HepG2 (cell line): ENCODE results near the gene ZNF503. TPM values are rescaled to one million over a fixed set of nuclear protein-coding genes. Genes with fewer than 3 reads are reported as not detected.

Experiments used
- AGO1 ChIP-seq: fragments of 200-400 bp; formaldehyde crosslinking; IDR thresholded peaks from 2 replicates; pipeline ENCODE4 v1.6.1; 2017; ENCODE audit warnings: mild to moderate bottlenecking, low read depth, low read length, moderate library complexity; ENCODE audit not compliant: poor library complexity, severe bottlenecking
- ARID2 ChIP-seq: sonication (generic); formaldehyde crosslinking; IDR thresholded peaks from 2 replicates; pipeline ENCODE4 v1.8.1; 2022; ENCODE audit warnings: mild to moderate bottlenecking, missing genetic modification reagents, borderline replicate concordance
- ATF7 ChIP-seq, 2 experiments: fragments of 450-650 bp in 1 of 2; sonication (generic) in 1 of 2; formaldehyde crosslinking in 1 of 2; IDR thresholded peaks; 2 replicates each; pipeline versions ENCODE4 v1.4.0 to v1.6.1; 2016 to 2020; ENCODE audit warnings: antibody characterized with exemption in 1 of 2, mild to moderate bottlenecking in 1 of 2, missing genetic modification reagents in 1 of 2
- CENPT ChIP-seq: sonication (generic); formaldehyde crosslinking; IDR thresholded peaks from 2 replicates; pipeline ENCODE4 v1.8.0; 2022; ENCODE audit warnings: low read depth, mild to moderate bottlenecking, moderate library complexity, missing genetic modification reagents
- CENPX ChIP-seq: sonication (generic); formaldehyde crosslinking; IDR thresholded peaks from 2 replicates; pipeline ENCODE4 v1.9.0; 2021; ENCODE audit warnings: mild to moderate bottlenecking, missing genetic modification reagents, moderate library complexity
- CHCHD3 ChIP-seq: sonication (generic); formaldehyde crosslinking; IDR thresholded peaks from 2 replicates; pipeline ENCODE4 v1.8.0; 2022; ENCODE audit warnings: mild to moderate bottlenecking, missing genetic modification reagents, moderate library complexity
- CREB1 ChIP-seq, 2 experiments: fragments of 450-650 bp in 1 of 2; IDR thresholded peaks; 2 replicates each; pipeline ENCODE4 v1.6.1; 2016 to 2017; ENCODE audit warnings: control low read depth in 1 of 2, mild to moderate bottlenecking in 1 of 2, missing compliant biosample characterization in 1 of 2, missing genetic modification characterization in 1 of 2
- DRAP1 ChIP-seq: IDR thresholded peaks from 2 replicates; pipeline ENCODE4 v1.6.1; 2016; ENCODE audit warnings: missing genetic modification reagents, missing compliant biosample characterization
- HNF4A ChIP-seq: sonication (generic); formaldehyde crosslinking; IDR thresholded peaks from 2 replicates; pipeline ENCODE4 v1.4.0; 2020; ENCODE audit warnings: missing genetic modification reagents
- IRX3 ChIP-seq: sonication (generic); formaldehyde crosslinking; IDR thresholded peaks from 2 replicates; pipeline ENCODE4 v1.8.1; 2023; ENCODE audit warnings: mild to moderate bottlenecking, low read depth, missing genetic modification reagents, borderline replicate concordance
- KLF6 ChIP-seq: IDR thresholded peaks from 2 replicates; pipeline ENCODE4 v1.8.0; 2016; ENCODE audit warnings: missing biosample characterization, missing genetic modification reagents
- PLRG1 ChIP-seq: fragments of 450-650 bp; conservative IDR thresholded peaks from 2 replicates; pipeline ENCODE4 v1.6.1; 2016
- RBM39 ChIP-seq: fragments of 200-400 bp; formaldehyde crosslinking; IDR thresholded peaks from one replicate; pipeline ENCODE4 v1.6.1; 2018; ENCODE audit warnings: antibody characterized with exemption, mild to moderate bottlenecking, low read depth, low read length; ENCODE audit not compliant: poor library complexity, severe bottlenecking
- RFX3 ChIP-seq: IDR thresholded peaks from 2 replicates; pipeline ENCODE4 v1.6.1; 2016; ENCODE audit warnings: missing biosample characterization, missing genetic modification reagents
- RFXAP ChIP-seq: sonication (generic); formaldehyde crosslinking; IDR thresholded peaks from 2 replicates; pipeline ENCODE4 v1.4.0; 2020; ENCODE audit warnings: missing genetic modification reagents, borderline replicate concordance
- SMAD9 ChIP-seq: sonication (generic); formaldehyde crosslinking; IDR thresholded peaks from 2 replicates; pipeline ENCODE4 v1.5.1; 2020; ENCODE audit warnings: mild to moderate bottlenecking, missing genetic modification reagents
- SP2 ChIP-seq: sonication (generic); formaldehyde crosslinking; IDR thresholded peaks from 2 replicates; pipeline ENCODE4 v1.5.1; 2020; ENCODE audit warnings: mild to moderate bottlenecking, missing genetic modification reagents
- SP5 ChIP-seq: IDR thresholded peaks from 2 replicates; pipeline ENCODE4 v1.6.1; 2016; ENCODE audit warnings: low read depth, borderline replicate concordance
- SRF ChIP-seq: IDR thresholded peaks from 2 replicates; pipeline ENCODE4 v1.6.1; 2011; ENCODE audit warnings: mild to moderate bottlenecking, low read depth, low read length, moderate library complexity
- THAP7 ChIP-seq: sonication (generic); formaldehyde crosslinking; IDR thresholded peaks from 2 replicates; pipeline ENCODE4 v1.8.1; 2023; ENCODE audit warnings: mild to moderate bottlenecking, missing genetic modification reagents
- ZBTB21 ChIP-seq: sonication (generic); formaldehyde crosslinking; IDR thresholded peaks from 2 replicates; pipeline ENCODE4 v1.4.0; 2020; ENCODE audit warnings: missing genetic modification reagents
- ZBTB7A ChIP-seq: sonication (generic); formaldehyde crosslinking; IDR thresholded peaks from 2 replicates; pipeline ENCODE4 v1.8.0; 2022; ENCODE audit warnings: mild to moderate bottlenecking, missing genetic modification reagents
- ZNF367 ChIP-seq: sonication (generic); formaldehyde crosslinking; IDR thresholded peaks from 2 replicates; pipeline ENCODE4 v1.4.0; 2020; ENCODE audit warnings: missing genetic modification reagents, borderline replicate concordance
- ZNF468 ChIP-seq: sonication (generic); formaldehyde crosslinking; IDR thresholded peaks from 2 replicates; pipeline ENCODE4 v1.8.0; 2022; ENCODE audit warnings: mild to moderate bottlenecking, moderate library complexity, missing genetic modification reagents
- ZNF546 ChIP-seq: sonication (generic); formaldehyde crosslinking; conservative IDR thresholded peaks from 2 replicates; pipeline ENCODE4 v1.8.1; 2023; ENCODE audit warnings: mild to moderate bottlenecking, missing genetic modification reagents
- ZNF780A ChIP-seq: sonication (generic); formaldehyde crosslinking; IDR thresholded peaks from 2 replicates; pipeline ENCODE4 v1.8.0; 2022; ENCODE audit warnings: mild to moderate bottlenecking, missing genetic modification reagents, moderate library complexity
- ZSCAN12 ChIP-seq: sonication (generic); formaldehyde crosslinking; IDR thresholded peaks from 2 replicates; pipeline ENCODE4 v1.9.0; 2021; ENCODE audit warnings: mild to moderate bottlenecking, missing genetic modification reagents
- polyA plus RNA-seq, 8 experiments: library from polyadenylated mRNA; depleted of rRNA in 3 of 8; stranded (reverse) in 7 of 8; unstranded in 1 of 8; fragments of >200 nt; fragmentation: Illumina TruSeq in 4 of 8; extraction: Trizol in 4 of 8; gene quantifications; 2 replicates each; pipeline versions ENCODE4 v1.2.1 to v1.2.3, GENCODE V29; 2011 to 2016; ENCODE audit warnings: low read depth in 4 of 8, missing spikeins in 1 of 8, mixed read lengths in 1 of 8; ENCODE audit not compliant: insufficient read depth in 1 of 8
- total RNA-seq, 5 experiments: library from RNA; depleted of rRNA; stranded (reverse); fragments of >200 nt; fragmentation: Illumina TruSeq; extraction: Trizol; gene quantifications; 2 replicates each; pipeline ENCODE4 v1.2.3, GENCODE V29; 2016; ENCODE audit warnings: low read depth in 1 of 5
- TF ChIP-seq, protein P1 (sequence below): sonication (generic); formaldehyde crosslinking; IDR thresholded peaks from 2 replicates; pipeline ENCODE4 v1.5.0; 2020; ENCODE audit warnings: missing genetic modification reagents
- TF ChIP-seq, protein P2 (sequence below): sonication (generic); formaldehyde crosslinking; IDR thresholded peaks from 2 replicates; pipeline ENCODE4 v1.5.0; 2020; ENCODE audit warnings: missing genetic modification reagents

Gene ZNF503
- total and polyA plus RNA-seq, 2 of the 13 experiments (the other 11 are each of a cell fraction or from before 2014, with no cell fraction given) = 2.7 to 8.3 TPM

DNA sequence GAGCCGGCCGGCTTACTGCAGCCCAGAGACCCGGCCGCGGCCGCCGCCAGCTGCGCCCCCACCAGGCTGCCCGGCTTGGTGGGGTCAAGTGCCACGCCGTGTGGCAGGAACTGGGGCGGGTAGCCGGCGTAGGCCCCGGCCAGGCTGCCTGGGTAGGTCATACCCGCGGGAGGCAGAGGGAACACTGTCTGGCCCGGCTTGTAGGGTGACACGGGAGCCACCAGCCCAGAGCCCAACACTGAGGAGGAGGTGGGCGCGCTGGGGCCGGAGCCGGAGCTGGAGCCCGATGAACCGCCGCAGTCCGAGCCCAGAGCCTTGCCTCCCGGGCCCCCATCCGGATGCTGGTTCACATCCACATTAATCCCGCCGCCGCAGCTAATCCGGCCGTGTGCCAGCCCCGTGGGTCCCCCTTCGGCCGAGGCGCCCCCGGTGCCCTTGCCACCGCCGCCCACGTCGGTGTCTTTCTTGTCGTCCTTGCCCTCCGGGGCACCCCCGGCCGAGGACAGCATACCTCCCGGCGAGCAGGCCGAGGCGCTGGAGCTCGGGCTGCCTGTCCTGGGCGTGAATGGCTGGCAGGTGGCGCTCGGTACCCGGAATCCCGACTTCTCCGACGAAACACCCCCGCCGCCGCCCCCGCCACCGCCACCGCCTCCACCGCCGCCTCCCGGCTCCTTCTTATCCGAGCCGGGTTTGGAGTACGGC lies 2.0 kb downstream of the ZNF503 start (continued):
- TF ChIP-seq CENPX (CRISPR knock-in tag) = no peak
- no peak for TF ChIP-seq ZBTB21 (CRISPR knock-in tag)
- TF ChIP-seq ARID2 (CRISPR knock-in tag) = no peak
- no peak for TF ChIP-seq THAP7 (CRISPR knock-in tag)
- TF ChIP-seq AGO1 = no peak
- TF ChIP-seq DRAP1 (CRISPR knock-in tag) = no peak
- TF ChIP-seq, protein P1, sequence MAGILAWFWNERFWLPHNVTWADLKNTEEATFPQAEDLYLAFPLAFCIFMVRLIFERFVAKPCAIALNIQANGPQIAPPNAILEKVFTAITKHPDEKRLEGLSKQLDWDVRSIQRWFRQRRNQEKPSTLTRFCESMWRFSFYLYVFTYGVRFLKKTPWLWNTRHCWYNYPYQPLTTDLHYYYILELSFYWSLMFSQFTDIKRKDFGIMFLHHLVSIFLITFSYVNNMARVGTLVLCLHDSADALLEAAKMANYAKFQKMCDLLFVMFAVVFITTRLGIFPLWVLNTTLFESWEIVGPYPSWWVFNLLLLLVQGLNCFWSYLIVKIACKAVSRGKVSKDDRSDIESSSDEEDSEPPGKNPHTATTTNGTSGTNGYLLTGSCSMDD (CRISPR knock-in tag) = no peak
- no peak for TF ChIP-seq ZSCAN12
- TF ChIP-seq CHCHD3 (CRISPR knock-in tag) = no peak
- no peak for TF ChIP-seq SRF
- no peak for TF ChIP-seq RFX3
- TF ChIP-seq IRX3 = 0 out of 2 replicates have a peak, but pooled peaks have one; percentile 26
- no peak for TF ChIP-seq ZNF468
- no peak for TF ChIP-seq ATF7 (IDR thresholded peaks at IDR 0.05)
- no peak for TF ChIP-seq ATF7 (CRISPR knock-in tag; IDR thresholded peaks at IDR 0.05)
- TF ChIP-seq, protein P2, sequence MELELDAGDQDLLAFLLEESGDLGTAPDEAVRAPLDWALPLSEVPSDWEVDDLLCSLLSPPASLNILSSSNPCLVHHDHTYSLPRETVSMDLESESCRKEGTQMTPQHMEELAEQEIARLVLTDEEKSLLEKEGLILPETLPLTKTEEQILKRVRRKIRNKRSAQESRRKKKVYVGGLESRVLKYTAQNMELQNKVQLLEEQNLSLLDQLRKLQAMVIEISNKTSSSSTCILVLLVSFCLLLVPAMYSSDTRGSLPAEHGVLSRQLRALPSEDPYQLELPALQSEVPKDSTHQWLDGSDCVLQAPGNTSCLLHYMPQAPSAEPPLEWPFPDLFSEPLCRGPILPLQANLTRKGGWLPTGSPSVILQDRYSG (CRISPR knock-in tag) = no peak
- TF ChIP-seq RBM39 = peak; percentile 18
- 0 out of 2 replicates have a peak, but pooled peaks have one; percentile 11 for TF ChIP-seq HNF4A
- no peak for TF ChIP-seq ZNF780A (CRISPR knock-in tag)
- no peak for TF ChIP-seq PLRG1
- no peak for TF ChIP-seq SP5 (CRISPR knock-in tag)
- TF ChIP-seq KLF6 (CRISPR knock-in tag) = no peak
- no peak for TF ChIP-seq SMAD9 (CRISPR knock-in tag)
- TF ChIP-seq SP2 (CRISPR knock-in tag) = no peak
- no peak for TF ChIP-seq ZNF546 (CRISPR knock-in tag)
- TF ChIP-seq RFXAP (CRISPR knock-in tag) = no peak
- TF ChIP-seq CREB1 (IDR thresholded peaks at IDR 0.05) = no peak
- TF ChIP-seq CREB1 (CRISPR knock-in tag; IDR thresholded peaks at IDR 0.05) = no peak
- no peak for TF ChIP-seq ZNF367 (CRISPR knock-in tag)
- TF ChIP-seq CENPT (CRISPR knock-in tag) = no peak
- TF ChIP-seq ZBTB7A = no peak
